CD4-positive, alpha-beta T cell treated with Interleukin-10 for 1 hour (primary cell): ENCODE data around the gene EVPL.
"Not testable (repeated sequence)": the region's sequence is repeated elsewhere in the genome, so short reads cannot be mapped to it uniquely, and the experiment has no call there.

Experiments used
- DNase-seq: peaks from one replicate; pipeline ENCODE4 v3.0.0-alpha.2; 2020

EVPL gene

DNA sequence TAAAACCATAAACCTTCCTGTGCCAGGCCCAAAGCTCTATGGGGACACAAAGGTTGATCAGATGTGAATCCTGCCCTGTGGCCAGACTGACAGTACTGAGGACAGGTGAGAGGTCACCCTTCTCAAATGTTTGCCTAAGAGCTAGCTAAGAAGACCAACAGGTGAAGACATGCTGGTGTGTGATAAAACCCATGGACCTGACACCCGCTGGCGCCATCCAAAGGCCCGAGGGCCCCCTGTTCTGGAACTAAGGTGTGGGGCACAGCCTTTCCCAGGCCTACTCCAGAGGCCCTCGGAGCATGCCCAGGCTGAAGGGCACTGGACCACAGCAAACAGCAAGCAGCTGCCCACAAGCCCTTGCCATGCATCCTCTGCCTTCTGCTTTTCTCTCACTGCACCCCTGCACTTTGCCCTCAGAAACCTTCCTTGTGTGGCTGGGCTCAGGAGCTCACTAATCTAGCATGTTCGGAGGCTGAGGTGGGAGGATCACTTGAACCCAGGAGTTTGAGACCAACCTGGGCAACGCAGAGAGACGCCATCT is 31.7 kb downstream of the EVPL start:
- DNase-seq, result no peak

DNA sequence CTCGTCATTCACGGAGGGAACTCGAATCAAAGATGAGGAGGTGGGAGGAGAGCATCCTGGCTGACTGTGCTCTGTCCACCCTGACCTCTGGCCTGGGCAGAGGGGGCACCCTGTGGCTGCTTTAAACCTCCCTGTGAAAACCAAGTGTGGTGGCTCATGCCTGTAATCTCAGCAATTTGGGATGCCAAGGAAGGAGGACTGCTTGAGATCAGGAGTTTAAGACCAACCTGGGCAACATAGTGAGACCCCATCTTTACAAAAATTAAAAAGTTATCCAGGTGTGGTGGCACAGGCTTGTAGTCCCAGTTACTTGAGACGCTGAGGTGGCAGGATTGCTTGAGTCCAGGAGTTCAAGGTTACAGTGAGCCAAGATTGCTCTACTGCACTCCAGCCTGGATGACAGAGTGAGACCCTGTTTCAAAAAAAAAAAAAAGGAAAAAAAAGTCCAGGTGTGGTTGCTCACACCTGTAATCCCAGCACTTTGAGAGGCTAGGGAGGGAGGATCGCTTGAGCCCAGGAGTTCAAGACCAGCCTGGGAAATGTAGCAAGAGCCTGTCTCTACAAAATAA is 32.2 kb downstream of the EVPL start:
- no peak for DNase-seq

DNA sequence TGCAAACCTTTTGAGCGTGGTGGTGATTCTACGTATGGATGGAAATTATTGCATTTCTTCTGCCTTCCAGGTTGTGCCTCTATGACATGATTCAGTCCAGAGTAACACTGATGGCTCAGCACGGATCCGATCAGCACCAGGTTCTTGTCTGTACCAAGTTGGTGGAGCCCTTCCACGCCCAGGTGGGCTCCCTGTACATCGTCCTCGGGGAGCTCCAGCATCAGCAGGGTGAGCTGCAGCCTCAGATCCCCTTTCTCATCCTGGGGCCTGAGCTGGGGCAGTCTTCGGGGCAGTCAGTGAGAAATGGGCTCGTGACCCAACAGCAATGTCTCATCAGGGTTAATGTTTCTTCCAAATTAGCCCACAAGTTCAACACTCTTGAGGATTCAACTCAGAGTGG is 35.7 kb downstream of the EVPL start:
- DNase-seq, result no peak

DNA sequence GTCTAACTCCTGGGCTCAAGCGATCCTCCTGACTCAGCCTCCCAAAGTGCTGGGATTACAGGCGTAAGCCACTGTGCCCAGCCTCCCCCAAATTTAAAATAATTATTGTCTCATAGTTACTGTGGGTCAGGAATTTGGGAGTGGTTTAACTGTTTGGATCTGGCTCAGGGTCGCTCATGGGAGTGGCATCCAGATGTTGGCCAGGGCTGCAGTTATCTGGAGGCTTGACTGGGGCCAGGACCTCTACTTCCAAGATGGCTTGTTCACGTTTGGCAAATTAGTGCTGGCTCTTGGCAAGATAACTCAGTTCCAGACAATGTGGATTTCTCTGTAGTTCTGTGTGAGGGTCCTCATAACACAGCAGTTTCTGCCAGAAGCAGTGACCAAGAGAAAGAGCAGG is 40.1 kb downstream of the EVPL start:
- no peak for DNase-seq

DNA sequence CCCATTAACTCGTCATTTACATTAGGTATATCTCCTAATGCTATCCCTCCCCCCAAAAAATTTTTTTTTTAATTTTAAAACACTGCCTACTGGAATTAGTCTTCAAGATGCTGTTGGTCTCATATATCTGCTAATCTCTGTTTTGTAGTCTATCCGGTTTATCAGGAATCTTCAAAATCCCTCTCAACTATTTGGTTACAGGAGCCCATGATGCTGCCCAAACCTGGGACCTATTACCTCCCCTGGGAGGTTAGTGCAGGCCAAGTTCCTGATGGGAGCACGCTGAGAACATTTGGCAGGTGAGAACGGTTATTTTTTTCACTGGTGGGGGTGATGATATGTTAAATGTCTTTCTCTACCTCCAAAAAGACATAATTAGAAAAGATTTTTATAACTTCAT is 41.1 kb downstream of the EVPL start:
- DNase-seq, result no peak

DNA sequence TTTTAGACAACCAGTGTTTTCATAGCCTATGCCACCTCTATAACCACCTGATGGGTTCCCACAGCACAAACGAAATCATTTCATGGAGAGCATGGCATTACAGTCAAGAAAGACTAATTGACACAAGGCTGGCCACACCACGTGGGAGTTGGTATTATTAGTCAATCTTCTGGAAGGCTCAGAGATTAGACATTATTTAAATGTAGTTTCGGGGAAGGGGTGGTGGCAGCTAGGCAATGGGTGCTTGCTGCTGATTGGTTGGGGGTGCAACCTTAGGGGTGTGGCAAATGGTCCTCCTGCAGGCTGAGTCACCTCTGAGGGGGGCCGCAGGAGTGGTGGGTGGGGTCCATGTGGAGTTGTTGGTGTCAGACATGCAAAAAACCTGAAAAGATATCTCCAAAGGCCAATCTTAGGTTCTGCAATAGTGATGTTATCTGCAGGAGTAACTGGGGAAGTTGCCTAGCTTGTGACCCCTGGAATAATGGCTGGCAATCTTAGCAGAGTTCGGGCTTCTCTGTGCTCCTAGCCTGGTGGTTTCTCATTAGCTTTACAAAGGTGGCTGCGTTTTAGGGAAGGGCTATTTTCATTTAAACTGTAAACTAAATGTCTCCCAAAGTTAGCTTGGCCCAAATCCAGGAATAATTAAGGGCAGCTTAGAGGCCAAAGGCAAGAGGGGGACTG is 43.5 kb downstream of the EVPL start:
- no peak for DNase-seq

DNA sequence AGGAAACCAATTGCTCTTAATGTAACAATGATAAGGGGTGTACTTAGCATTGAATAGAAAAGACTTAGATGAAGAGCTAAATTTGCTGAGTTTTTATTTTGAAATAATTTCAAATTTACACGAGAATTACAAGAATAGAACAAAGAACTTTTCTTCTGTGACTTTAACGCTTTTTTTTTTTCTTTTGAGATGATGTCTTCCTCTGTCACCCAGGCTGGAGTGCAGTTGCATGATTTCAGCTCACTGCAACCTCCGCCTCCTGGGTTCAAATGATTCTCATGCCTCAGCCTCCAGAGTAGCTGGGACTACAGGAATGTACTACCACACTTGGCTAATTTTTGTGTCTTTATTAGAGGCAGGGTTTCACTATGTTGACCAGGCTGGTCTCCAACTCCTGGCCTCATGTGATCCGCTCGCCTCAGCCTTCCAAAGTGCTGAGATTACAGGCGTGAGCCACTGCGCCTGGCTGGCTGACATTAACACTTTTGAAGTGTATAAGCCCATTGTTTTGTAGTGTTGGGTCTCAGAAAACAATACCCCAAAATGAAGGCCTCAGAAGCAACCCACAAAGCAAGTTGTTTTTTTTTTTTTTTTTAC is 46.0 kb downstream of the EVPL start:
- no peak for DNase-seq

DNA sequence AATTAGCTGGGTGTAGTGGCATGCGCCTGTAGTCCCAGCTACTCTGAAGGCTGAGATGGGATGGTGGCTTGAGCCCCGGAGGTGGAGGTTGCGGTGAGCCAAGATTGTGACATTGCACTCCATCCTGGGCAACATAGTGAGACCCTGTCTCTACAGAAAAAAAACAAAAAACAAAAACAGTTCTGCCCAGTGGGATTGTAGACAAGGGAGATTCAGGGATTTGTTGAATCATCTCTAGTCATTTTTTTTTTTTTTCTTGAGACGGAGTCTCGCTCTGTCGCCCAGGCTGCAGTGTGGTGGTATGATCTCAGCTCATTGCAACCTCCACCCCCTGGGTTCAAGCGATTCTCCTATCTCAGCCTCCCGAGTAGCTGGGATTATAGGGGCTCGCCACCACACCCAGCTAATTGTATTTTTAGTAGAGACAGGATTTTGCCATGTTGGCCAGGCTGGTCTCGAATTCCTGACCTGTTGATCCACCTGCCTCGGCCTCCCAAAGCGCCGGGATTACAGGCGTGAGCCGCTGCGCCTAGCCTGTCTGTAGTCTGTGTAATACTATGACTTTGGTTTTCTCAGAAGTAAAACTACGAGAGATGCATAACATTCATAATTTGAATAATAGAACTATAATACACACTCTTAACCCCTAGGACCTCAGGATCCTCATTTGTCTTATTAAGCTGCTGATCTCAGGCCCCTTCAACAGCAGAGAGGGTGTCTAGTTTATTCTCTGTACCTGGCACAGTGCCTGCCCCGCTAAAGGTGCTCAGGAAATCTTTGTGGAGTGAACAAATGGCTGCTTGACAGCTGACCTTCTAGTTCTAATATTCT is 46.7 kb downstream of the EVPL start:
- no peak for DNase-seq

DNA sequence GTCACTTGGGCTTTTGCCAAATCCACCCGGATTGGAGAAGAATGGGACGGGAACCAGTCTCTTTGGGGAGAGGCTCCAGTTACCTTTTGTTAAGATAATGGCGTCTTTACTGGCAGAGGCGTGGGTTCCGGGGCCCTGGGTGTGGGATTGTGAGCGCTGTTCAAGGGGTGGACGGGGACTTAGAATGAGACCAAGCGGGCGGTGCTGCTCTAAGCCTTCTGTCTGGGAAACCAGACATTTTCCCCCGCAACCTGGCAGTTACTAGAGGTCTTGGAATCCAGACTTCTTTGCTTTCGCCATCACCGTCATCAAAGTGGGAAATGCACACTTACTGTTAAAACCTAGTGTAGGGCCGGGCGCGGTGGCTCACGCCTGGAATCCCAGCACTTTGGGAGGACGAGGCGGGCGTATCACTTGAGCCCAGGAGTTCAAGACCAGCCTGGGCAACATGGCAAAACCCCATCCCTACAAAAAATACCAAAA is 47.4 kb downstream of the EVPL start:
- DNase-seq, result no peak

DNA sequence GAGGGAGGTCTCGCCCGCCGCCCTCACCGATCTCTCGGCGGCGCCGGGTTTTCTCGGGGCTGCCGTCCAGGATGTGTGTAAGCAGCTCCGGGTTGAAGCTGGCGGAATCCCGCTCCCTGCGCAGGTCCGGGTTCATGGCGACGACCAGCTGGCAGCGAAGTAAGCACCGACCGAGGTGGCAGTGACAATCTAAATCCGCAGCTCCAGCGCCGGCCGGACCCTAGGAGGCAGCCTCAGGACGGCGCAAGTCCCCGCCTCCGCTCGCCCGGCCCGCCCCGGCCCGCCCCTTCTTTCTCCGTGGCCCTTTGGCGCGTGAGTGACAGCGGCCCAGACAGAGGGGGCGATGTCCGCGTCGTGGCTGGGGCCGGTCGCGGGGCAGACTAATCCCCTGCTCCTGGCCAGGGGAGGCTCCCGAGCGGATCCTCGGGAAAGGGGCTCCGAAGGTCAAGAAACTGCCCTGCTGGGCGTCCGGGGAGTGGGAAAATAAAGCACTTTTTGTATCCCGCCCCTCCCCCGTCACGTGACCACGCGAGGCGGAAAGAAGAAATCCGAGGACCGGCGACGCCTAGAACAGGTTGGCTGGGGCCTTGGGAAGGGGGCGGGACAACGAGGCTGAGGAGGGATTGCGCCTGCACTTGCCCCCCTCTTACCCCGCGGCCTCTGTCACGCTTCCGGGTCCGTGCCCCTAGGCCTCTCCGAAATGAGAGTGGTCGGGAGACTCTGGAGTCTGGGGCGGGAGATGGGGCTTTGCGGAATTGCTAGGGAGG is 48.0 kb downstream of the EVPL start, which contains the start of the genes ACOX1 and TEN1:
TSS of gene ACOX1 (minus strand) at position 229 of the 767 bp plus-strand sequence. CDS start at position 136, 93 bp downstream.
TSS of gene TEN1 (plus strand) at position 303 of the 767 bp plus-strand sequence. CDS start 6,953 bp downstream, outside the sequence.
- DNase-seq, result peak; percentile 95

DNA sequence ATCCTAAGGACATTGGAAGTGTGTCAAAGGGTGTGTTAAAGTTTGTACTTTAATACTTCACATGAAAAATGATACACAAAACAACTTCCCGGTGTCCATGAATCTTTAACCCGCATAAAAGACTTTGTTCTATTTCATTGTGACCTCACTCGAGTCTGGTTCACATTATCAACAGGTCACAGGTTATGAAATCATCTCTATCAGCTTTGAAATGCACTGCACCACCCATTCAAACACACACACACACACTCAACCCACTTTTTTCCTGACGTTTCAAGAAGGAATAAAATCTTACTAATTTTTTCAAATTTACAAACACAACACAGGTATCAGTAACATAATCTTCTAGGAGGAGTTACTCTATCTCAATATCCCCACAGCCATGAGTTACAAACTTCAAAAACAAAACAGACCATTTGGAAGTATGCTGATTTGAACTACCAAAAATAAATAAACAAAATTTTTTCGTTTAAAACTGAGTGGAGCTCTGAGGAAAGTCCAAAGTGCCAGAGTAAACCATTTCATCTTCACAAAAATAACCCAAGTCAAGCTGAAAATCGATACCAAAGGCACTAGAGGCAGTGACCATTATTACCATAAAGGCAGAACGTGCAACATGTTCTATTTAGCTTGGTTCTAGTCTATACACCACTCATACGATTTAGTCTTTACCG is 50.8 kb downstream of the EVPL start:
- DNase-seq, result no peak

DNA sequence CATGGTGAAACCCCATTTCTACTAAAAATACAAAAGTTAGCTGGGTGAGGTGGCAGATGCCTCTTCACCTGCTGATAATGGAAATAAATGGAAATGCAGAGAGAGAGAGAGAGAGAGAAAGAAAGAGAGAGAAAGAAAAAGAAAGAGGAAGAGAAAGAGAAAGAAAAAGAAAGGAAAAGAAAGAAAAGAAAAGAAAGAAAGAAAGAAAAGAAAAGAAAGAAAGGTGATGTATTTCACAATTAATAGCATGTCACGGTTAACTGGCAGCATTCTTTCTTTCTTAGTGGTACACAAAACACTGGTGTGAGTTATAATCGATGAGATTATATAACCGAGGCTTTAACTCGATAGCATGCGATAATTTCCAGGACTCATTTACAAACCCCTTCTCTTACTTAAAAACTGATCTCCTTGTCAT is 51.3 kb downstream of the EVPL start:
- no peak for DNase-seq

DNA sequence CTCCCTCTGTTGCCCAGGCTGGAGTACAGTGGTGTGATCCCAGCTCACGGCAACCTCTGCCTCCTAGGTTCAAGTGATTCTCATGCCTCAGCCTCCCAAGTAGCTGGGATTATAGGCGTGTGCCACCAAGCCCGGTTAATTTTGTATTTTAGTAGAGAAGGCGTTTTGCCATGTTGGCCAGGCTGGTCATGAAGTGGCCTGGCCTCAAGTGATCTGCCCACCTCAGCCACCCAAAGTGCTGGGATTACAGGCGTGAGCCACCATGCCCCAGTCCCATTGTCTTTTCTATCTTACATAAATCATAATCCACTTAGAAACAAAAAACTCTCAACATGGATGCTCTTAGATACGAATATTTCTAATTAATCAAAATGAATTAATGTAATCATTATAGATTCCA is 51.9 kb downstream of the EVPL start:
- DNase-seq, result not testable (repeated sequence)

DNA sequence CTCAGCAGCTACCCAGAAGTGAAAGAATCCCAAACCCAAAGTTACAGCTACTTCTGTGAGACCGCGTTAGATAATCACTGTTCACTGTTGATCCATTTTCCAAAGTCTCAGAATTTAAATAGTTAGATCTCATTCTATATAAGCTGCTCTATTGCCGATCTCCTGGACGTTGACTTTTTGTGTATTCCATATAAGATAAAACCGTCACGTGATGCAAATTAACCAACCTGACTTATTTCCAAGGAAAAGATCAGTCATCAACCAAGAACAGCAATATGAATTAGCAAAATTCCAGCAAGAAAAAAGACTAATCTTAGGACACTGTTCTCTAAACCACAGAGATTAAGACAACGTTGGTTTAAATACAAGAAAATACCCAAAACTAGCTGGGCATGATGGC is 56.5 kb downstream of the EVPL start:
- no peak for DNase-seq

DNA sequence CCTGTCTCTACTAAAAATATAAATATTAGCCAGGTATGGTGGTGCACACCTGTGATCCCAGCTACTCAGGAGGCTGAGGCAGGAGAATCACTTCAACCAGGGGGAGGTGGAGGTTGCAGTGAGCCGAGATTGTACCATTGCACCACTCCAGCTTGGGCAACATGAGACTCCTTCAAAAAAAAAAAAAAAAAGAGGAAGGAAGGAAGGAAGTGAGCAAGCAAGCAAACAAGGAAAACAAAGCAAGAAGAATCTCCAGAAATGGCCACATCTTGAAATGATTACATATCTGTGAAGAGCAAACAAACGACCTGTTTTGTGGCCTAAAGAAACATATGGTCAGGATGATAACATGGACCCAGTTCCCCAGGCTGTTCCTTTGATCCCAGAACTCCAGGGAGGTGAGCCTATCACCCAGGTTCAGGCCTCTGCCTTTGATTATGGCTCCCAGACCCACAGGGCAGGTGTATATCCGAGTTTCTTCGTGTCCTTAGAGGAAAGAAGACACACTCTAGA is 57.0 kb downstream of the EVPL start:
- DNase-seq, result no peak

DNA sequence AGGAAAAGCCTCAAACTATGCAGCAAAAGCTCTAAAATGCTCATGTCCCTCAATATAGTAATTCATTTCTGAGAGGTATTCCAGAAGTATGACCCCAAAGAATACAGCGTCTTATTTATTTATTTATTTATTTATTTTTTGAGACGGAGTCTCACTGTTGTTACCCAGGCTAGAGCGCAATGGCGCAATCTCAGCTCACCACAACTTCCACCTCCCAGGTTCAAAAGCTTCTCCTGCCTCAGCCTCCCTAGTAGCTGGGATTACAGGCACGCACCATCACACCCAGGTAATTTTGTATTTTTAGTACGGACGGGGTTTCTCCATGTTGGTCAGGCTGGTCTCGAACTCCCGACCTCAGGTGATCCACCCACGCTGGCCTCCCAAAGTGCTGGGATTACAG is 58.1 kb downstream of the EVPL start:
- not testable (repeated sequence) for DNase-seq

DNA sequence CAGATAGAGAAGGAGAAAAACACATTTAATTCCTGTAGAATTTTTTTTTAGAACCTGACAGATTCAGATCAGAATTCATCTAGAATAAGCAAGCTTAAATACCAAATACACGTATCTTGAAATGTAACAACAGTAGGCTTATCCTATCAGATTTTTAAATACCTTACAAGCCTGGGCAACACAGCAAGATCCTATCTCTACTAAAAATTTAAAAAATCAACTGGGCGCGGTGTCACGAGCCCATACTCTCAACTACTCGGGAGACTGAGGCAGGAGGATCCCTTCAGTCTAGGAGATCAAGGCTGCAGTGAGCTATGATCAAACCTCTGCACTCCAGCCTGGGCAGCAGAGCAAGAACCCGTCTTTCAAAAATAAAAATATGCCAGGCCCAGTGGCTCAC is 61.6 kb downstream of the EVPL start:
- DNase-seq, result no peak

DNA sequence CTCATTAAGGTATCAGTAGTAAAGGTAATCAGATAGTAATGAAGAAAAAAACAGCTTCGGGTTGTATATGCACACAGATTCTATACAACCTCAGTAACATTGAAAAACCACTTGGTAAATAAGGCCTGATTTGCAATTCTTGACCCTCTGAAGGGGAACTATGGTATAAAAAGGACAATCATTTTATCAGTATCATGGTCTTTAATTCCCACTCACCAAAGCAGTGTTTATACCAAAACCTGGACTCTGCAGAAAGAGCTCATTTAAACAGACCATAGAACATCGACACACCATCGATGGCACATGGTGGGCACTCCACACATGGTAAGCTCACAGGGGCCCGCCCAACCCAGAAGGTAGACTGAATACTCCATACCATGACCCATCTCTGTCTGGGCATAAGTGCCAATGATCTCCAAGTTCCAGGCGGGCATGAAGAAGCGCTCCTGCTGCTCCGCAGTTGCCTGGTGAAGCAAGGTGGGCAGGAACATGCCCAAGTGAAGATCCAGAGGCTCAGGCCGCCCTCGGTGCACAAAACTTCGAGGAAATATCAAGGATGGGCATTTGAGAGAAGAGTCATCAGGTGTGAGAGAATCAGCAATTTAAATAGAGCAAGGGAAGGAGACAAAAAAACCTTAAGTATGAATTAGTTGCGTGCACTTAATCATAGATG is 67.1 kb downstream of the EVPL start:
- no peak for DNase-seq

DNA sequence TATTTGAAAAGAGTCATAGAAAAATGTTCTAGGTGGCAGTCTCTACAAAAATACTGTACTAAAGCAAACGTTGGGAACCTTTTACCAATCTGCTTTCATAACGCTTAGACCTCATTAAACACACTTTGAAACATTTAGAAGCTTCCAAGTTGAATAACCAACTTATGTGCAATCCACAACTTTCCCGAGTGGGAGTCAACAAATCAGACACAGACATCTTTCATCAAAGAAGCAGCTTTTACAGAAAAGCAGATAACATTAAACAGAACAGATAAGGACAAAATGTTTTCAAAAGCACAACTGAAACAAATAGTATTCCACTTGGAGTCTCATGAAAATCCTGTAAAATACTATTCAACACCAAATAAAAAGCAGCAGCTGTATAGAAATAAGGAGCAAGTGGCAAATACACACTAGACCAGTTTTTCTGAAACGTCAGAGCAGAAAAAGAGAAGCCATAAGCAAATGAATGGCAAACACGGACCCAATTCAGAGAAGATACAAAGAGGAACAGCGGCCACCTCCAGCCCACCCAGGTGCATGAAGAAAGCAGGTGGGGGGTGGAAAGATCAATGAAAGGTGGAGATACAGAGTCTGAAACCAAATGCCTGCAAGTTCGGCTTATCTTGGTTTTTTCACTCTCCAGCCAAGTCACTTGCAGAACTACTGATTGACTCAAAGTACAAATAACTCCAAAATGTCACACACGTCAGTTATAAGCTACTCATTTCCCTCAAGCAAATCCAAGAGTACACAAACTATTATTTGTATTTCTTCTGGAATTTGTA is 67.9 kb downstream of the EVPL start:
- DNase-seq, result no peak
